WERI-Rb-1 (cell line): ENCODE data around the gene KRT40.
A peak's percentile ranks its signal among the peaks of the same experiment; 100 is the strongest.

ENCODE experiments used
- DNase-seq: peaks from one replicate; pipeline ENCODE4 v3.0.0-alpha.2; 2020
- H3K27ac ChIP-seq: fragments of 250-450 bp; sonication (Bioruptor Pico); 2 replicates; pipeline ENCODE4 v1.5.1; 2020; ENCODE audit warnings: mild to moderate bottlenecking, moderate library complexity
- H3K27me3 ChIP-seq: fragments of 250-450 bp; sonication (Bioruptor Pico); 2 replicates; pipeline ENCODE4 v1.5.1; 2021; ENCODE audit warnings: mild to moderate bottlenecking, low read depth, moderate library complexity; ENCODE audit not compliant: insufficient read depth, severe bottlenecking
- H3K36me3 ChIP-seq: fragments of 250-450 bp; sonication (Bioruptor Pico); 2 replicates; pipeline ENCODE4 v1.5.1; 2020; ENCODE audit warnings: mild to moderate bottlenecking, moderate library complexity
- H3K4me3 ChIP-seq: 2 replicates; pipeline ENCODE4 v1.5.1; 2011; ENCODE audit warnings: low read depth, mild to moderate bottlenecking, control low read depth, low read length
- H3K9me3 ChIP-seq: fragments of 250-450 bp; sonication (Bioruptor Pico); 2 replicates; pipeline ENCODE4 v1.5.1; 2021; ENCODE audit warnings: mild to moderate bottlenecking, moderate library complexity; ENCODE audit not compliant: severe bottlenecking
- CTCF ChIP-seq: IDR thresholded peaks from 2 replicates; pipeline ENCODE4 v1.5.1; 2011; ENCODE audit warnings: low read depth, mild to moderate bottlenecking, control low read depth, inconsistent platforms, low read length

Gene KRT40

GRCh38 chr17:40967582-40967981, 16.5 kb downstream of the KRT40 start:
- no peaks in the 10 kb centered on the region for H3K36me3 ChIP-seq
- DNase-seq: no peak
- H3K4me3 ChIP-seq: no peak overlapping the region
- H3K27me3 ChIP-seq: no peaks in the 10 kb centered on the region
- no peak overlapping the region for H3K27ac ChIP-seq
- TF ChIP-seq CTCF: no peak
- peaks cover 2% of the 10 kb centered on the region for H3K9me3 ChIP-seq

- DNase-seq: no peak
- Histone ChIP-seq H3K9me3 (peaks cover 2% of the 10 kb centered on the region), H3K27ac (no peak within 1 kb of the TSS), H3K4me3 (no peak within 1 kb of the TSS), H3K27me3 (no peaks in the 10 kb centered on the region), H3K36me3 (no peaks in the 10 kb centered on the region)
- no peak for TF ChIP-seq CTCF
Measured at GRCh38 chr17:40966848-40967247, 17.3 kb downstream of the KRT40 start, which contains the start of gene KRT39. Gene KRT39 (minus strand): TSS chr17:40966948. CDS start chr17:40966856, 92 bp downstream.

GRCh38 chr17:40963838-40964237, 20.3 kb downstream of the KRT40 start:
- H3K27ac ChIP-seq: no peak overlapping the region
- DNase-seq: no peak
- peaks cover 2% of the 10 kb centered on the region for H3K9me3 ChIP-seq
- no peaks in the 10 kb centered on the region for H3K27me3 ChIP-seq
- peak; percentile 79 for TF ChIP-seq CTCF
- H3K36me3 ChIP-seq: no peaks in the 10 kb centered on the region
- H3K4me3 ChIP-seq: no peak overlapping the region

GRCh38 chr17:40962059-40962561, 22.0 kb downstream of the KRT40 start:
- Histone ChIP-seq H3K36me3 (no peaks in the 10 kb centered on the region), H3K4me3 (no peak overlapping the region), H3K9me3 (no peaks in the 10 kb centered on the region), H3K27me3 (no peaks in the 10 kb centered on the region), H3K27ac (no peak overlapping the region)
- no peak for DNase-seq
- TF ChIP-seq CTCF: no peak

- H3K4me3 ChIP-seq: no peak overlapping the region
- no peak overlapping the region for H3K27ac ChIP-seq
- TF ChIP-seq CTCF: no peak
- no peaks in the 10 kb centered on the region for H3K9me3 ChIP-seq
- no peaks in the 10 kb centered on the region for H3K36me3 ChIP-seq
- no peaks in the 10 kb centered on the region for H3K27me3 ChIP-seq
- no peak for DNase-seq
Measured at GRCh38 chr17:40961591-40961990, 22.5 kb downstream of the KRT40 start.

- no peak for TF ChIP-seq CTCF
- Histone ChIP-seq H3K9me3 (no peaks in the 10 kb centered on the region), H3K36me3 (no peaks in the 10 kb centered on the region), H3K27me3 (no peaks in the 10 kb centered on the region), H3K4me3 (no peak overlapping the region), H3K27ac (no peak overlapping the region)
- DNase-seq: no peak
Measured at GRCh38 chr17:40960144-40960543, 24.0 kb downstream of the KRT40 start.
